Naive thymus-derived CD4-positive, alpha-beta T cell (primary cell): ENCODE data around the gene CLIC5. TPM values are rescaled to one million over a fixed set of nuclear protein-coding genes. Genes with fewer than 3 reads are reported as not detected.

Experiments
- ATAC-seq: fragments of 150-1000 bp; cut with Tn5 transposase; 2 replicates; pipeline ENCODE4 v1.10.0; 2021; ENCODE audit warnings: mild to moderate bottlenecking, moderate library complexity
- CTCF ChIA-PET: fragments of 350-600 bp; sonication (Branson Sonifier 250); formaldehyde crosslinking; loops from one replicate; lab custom pipeline; 2021; ENCODE audit warnings: antibody characterized with exemption; lab: Charles Lee
- POLR2A ChIA-PET: fragments of 350-600 bp; sonication (Branson Sonifier 250); formaldehyde crosslinking; loops from one replicate; lab custom pipeline; 2021; ENCODE audit warnings: antibody characterized with exemption, inconsistent platforms; lab: Charles Lee
- DNase-seq, 9 donors: peaks; one replicate each; pipeline versions ENCODE4 v3.0.0 to v3.0.0-alpha.2; 2020 to 2022; ENCODE audit warnings: mixed read lengths in 1 of 9
- H3K27ac ChIP-seq: one replicate; pipeline ENCODE4 v1.7.0; 2013; ENCODE audit warnings: mild to moderate bottlenecking, low read depth, low read length, moderate library complexity
- H3K27me3 ChIP-seq, 2 donors: one replicate each; pipeline ENCODE4 v1.7.0; 2013; ENCODE audit warnings: low read length in 2 of 2, mild to moderate bottlenecking in 2 of 2, moderate library complexity in 2 of 2; ENCODE audit not compliant: control insufficient read depth in 2 of 2, insufficient read depth in 2 of 2
- H3K36me3 ChIP-seq, 3 experiments: 1 replicate in 2 of 3; 2 replicates in 1 of 3; pipeline ENCODE4 v1.7.0; 2013; ENCODE audit warnings: low read length in 3 of 3, mild to moderate bottlenecking in 3 of 3, moderate library complexity in 1 of 3; ENCODE audit not compliant: insufficient read depth in 3 of 3, control insufficient read depth in 2 of 3
- H3K4me1 ChIP-seq, 2 donors: one replicate each; pipeline ENCODE4 v1.7.0; 2013; ENCODE audit warnings: low read length in 2 of 2, mild to moderate bottlenecking in 2 of 2, moderate library complexity in 1 of 2; ENCODE audit not compliant: control insufficient read depth in 2 of 2, insufficient read depth in 2 of 2
- H3K4me3 ChIP-seq: 2 replicates; pipeline ENCODE4 v1.7.0; 2013; ENCODE audit warnings: mild to moderate bottlenecking, low read length
- H3K9me3 ChIP-seq, 3 experiments: 1 replicate in 2 of 3; 2 replicates in 1 of 3; pipeline ENCODE4 v1.7.0; 2013; ENCODE audit warnings: low read length in 3 of 3; ENCODE audit not compliant: control insufficient read depth in 2 of 3
- H3K27ac Mint-ChIP-seq, 9 donors: one replicate each; pipeline ENCODE4 v1.8.0; 2020 to 2022; ENCODE audit warnings: mixed read lengths in 9 of 9, mild to moderate bottlenecking in 8 of 9, moderate library complexity in 5 of 9, inconsistent platforms in 2 of 9
- H3K27me3 Mint-ChIP-seq, 5 donors: one replicate each; pipeline ENCODE4 v1.8.0; 2021 to 2022; ENCODE audit warnings: mixed read lengths in 5 of 5, mild to moderate bottlenecking in 1 of 5
- H3K36me3 Mint-ChIP-seq, 5 donors: one replicate each; pipeline ENCODE4 v1.8.0; 2020 to 2022; ENCODE audit warnings: mixed read lengths in 5 of 5, mild to moderate bottlenecking in 3 of 5, inconsistent platforms in 1 of 5
- H3K4me1 Mint-ChIP-seq, 7 donors: one replicate each; pipeline ENCODE4 v1.8.0; 2020 to 2022; ENCODE audit warnings: mixed read lengths in 7 of 7, mild to moderate bottlenecking in 3 of 7, inconsistent platforms in 1 of 7
- H3K4me3 Mint-ChIP-seq, 10 donors: one replicate each; pipeline ENCODE4 v1.8.0; 2020 to 2022; ENCODE audit warnings: mild to moderate bottlenecking in 10 of 10, mixed read lengths in 10 of 10, moderate library complexity in 6 of 10, inconsistent platforms in 2 of 10
- H3K9me3 Mint-ChIP-seq, 11 donors: one replicate each; pipeline ENCODE4 v1.8.0; 2020 to 2022; ENCODE audit warnings: mixed read lengths in 11 of 11, mild to moderate bottlenecking in 4 of 11, inconsistent platforms in 1 of 11, moderate library complexity in 1 of 11
- intact Hi-C, 2 donors: fragments of 100-400 bp; cut with micrococcal nuclease; formaldehyde crosslinking; loops; one replicate each; pipeline ENCODE4 v1.15.1; 2023
- polyA plus RNA-seq, 2 donors: library from polyadenylated mRNA; unstranded; fragments of 300-500 nt; fragmentation: Illumina TruSeq; gene quantifications; one replicate each; pipeline ENCODE4 v1.2.3, GENCODE V29; 2021
- total RNA-seq, 6 experiments: library from RNA in 5 of 6; stranded (reverse) in 5 of 6; gene quantifications; 1 replicate in 5 of 6; 2 replicates in 1 of 6; pipeline ENCODE4 v1.2.3 and lab custom pipeline; 2021 to 2026

The CLIC5 gene
- total and polyA plus RNA-seq, 7 experiments from 2014 or later, result 0.41 to 4.1 (median 2.6) TPM

DNA sequence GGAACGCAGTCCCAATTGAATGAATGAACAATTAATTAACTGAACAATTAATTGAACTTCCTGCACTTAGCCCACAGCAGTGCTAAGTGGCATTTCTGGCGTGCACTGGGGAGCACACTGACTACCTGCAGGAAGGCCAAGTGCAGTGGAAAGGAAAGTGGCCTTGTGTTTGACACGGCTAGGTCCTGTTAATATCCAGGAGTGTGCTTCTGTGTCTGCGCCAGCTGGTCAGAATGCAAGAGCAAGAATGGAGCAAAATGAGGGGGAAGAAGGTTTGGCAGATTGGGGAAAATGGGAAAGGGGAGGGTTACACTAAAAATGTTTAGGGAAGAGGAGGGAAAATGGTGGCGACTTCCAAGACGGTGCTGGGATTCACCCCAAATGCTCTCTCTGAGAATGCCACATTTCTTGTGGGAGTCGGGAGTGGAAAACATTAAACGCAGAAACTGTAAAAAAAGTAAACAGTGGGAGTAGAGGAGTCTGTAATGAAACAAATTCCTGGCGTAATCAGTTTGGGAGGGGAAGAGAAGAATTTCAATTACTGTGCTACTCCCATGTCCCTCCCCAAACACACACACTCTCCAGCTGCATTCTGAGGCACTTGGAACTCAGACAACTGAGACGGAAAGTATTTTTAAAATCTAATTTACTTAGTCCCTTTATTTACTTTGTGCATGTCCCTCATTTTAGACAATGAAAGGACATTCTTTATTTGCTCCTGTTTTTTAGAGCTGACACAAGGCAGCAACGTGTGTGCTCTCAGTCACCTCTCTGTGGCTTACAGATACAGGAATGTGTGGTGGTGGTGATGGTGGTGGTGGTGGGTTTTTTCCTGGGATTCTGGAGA, 64.1 kb downstream of the CLIC5 start:
- Histone ChIP-seq H3K4me3 (no peak overlapping the region), H3K27me3 (no peaks in the 10 kb centered on the region), H3K36me3 (peaks cover 0 to 4% (median 0%) of the 10 kb centered on the region in 3 experiments), H3K9me3 (no peaks in the 10 kb centered on the region), H3K27ac (no peak overlapping the region), H3K4me1 (no peaks in the 10 kb centered on the region)
- intact Hi-C loops, result no loop called here
- peaks cover 0 to 2% (median 0%) of the 10 kb centered on the region in 5 donors for H3K27me3 Mint-ChIP-seq
- POLR2A ChIA-PET, result no interaction called here
- CTCF ChIA-PET, result no interaction called here
- H3K4me1 Mint-ChIP-seq, result peaks cover 0 to 2% (median 0%) of the 10 kb centered on the region in 7 donors
- H3K27ac Mint-ChIP-seq, result no peak overlapping the region
- H3K4me3 Mint-ChIP-seq, result no peak overlapping the region
- no peak for ATAC-seq
- no peak for DNase-seq
- H3K9me3 Mint-ChIP-seq, result no peaks in the 10 kb centered on the region
- H3K36me3 Mint-ChIP-seq, result peaks cover 0 to 30% (median 5%) of the 10 kb centered on the region in 5 donors

DNA sequence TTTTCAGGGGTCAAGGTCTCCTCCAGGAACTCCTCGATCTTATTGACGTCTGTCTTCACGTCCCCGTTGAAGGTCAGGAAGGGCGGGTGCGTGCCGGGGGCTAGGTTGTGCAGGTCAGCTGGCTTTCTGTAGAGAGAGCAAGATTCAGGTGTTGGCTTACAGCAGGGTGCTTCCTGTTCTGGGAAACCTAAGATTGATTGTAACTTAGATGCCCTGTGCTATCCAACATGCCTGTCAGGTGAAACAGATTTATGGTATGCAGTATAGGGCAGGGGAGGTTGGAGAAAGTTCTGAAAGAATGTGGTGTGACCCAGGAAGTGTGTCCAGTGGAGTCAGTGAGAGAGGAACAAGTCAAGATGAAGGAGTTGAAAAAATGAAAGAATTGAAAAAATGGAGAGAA, 66.4 kb downstream of the CLIC5 start:
- Mint-ChIP-seq H3K27me3 (peaks cover 0 to 2% (median 0%) of the 10 kb centered on the region in 5 donors), H3K27ac (no peak overlapping the region), H3K36me3 (peaks cover 0 to 32% (median 5%) of the 10 kb centered on the region in 5 donors), H3K9me3 (no peaks in the 10 kb centered on the region), H3K4me3 (no peak overlapping the region), H3K4me1 (peaks cover 0 to 2% (median 0%) of the 10 kb centered on the region in 7 donors)
- no peak for ATAC-seq
- H3K9me3 ChIP-seq, result no peaks in the 10 kb centered on the region
- ChIA-PET CTCF (interaction anchor here (0.6 kb wide), 1 partner anchor 234 kb away, joined by 3 read pairs; no protein-coding TSS in a partner anchor), POLR2A (interaction anchor here (0.7 kb wide), 1 partner anchor 289 kb away, joined by 3 read pairs; no protein-coding TSS in a partner anchor)
- intact Hi-C loops, result no loop called here
- no peaks in the 10 kb centered on the region for H3K4me1 ChIP-seq
- no peak overlapping the region for H3K4me3 ChIP-seq
- DNase-seq, result no peak
- no peak overlapping the region for H3K27ac ChIP-seq
- H3K36me3 ChIP-seq, result peaks cover 0 to 4% (median 0%) of the 10 kb centered on the region in 3 experiments
- no peaks in the 10 kb centered on the region for H3K27me3 ChIP-seq

DNA sequence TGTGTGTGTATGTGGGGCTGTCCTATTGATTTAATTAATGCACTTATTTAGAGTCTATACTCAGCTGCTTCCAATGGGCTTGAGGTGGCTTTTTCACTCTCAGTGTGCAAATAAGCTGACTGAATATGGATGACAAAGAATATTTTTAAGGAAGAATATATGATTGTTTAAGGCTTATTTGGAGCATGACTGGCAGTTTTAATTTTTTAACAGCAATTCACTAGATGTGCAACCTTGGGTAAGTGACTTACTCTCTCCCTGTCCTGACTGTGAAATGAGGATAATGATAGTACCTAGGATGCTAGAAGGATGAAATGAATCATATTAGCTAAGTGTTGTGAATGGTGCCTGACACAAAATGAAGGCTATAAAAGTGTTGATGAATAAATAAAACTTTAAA, 67.9 kb downstream of the CLIC5 start:
- H3K4me1 Mint-ChIP-seq, result no peaks in the 10 kb centered on the region
- H3K36me3 Mint-ChIP-seq, result peaks cover 0 to 24% (median 5%) of the 10 kb centered on the region in 5 donors
- no peak for DNase-seq
- Histone ChIP-seq H3K36me3 (peaks cover 0 to 4% (median 0%) of the 10 kb centered on the region in 3 experiments), H3K27ac (no peak overlapping the region), H3K27me3 (no peaks in the 10 kb centered on the region), H3K4me1 (no peaks in the 10 kb centered on the region), H3K4me3 (no peak overlapping the region), H3K9me3 (no peaks in the 10 kb centered on the region)
- ChIA-PET POLR2A (no interaction called here), CTCF (no interaction called here)
- H3K9me3 Mint-ChIP-seq, result no peaks in the 10 kb centered on the region
- no peaks in the 10 kb centered on the region for H3K27me3 Mint-ChIP-seq
- ATAC-seq, result no peak
- no peak overlapping the region for H3K27ac Mint-ChIP-seq
- H3K4me3 Mint-ChIP-seq, result no peak overlapping the region
- intact Hi-C loops, result no loop called here

DNA sequence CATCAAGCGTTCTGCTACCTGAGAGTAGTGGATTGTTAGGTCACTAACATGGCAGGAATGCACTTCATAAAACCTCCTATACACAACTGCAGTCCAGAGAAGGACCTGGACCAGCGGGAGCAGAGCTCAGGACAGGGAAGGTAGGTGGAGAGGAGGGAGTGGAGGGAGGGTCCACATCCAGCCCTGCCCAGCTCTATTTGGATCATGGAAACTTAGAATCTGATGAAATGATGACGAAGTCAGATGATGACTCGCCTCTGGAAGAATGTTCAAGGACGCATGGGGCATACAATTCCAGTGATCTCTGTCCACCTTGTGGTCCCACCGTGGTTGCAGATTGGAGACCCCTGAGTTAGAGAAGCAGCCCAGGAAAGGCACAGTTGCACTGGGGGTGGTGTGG, 68.8 kb downstream of the CLIC5 start:
- Histone ChIP-seq H3K36me3 (no peaks in the 10 kb centered on the region), H3K4me3 (no peak overlapping the region), H3K27me3 (no peaks in the 10 kb centered on the region), H3K4me1 (no peaks in the 10 kb centered on the region), H3K9me3 (no peaks in the 10 kb centered on the region), H3K27ac (no peak overlapping the region)
- DNase-seq, result no peak
- peaks cover 0 to 15% (median 3%) of the 10 kb centered on the region in 5 donors for H3K36me3 Mint-ChIP-seq
- ATAC-seq, result no peak
- intact Hi-C loops, result no loop called here
- no peak overlapping the region for H3K27ac Mint-ChIP-seq
- H3K9me3 Mint-ChIP-seq, result no peaks in the 10 kb centered on the region
- no peaks in the 10 kb centered on the region for H3K4me1 Mint-ChIP-seq
- CTCF ChIA-PET, result no interaction called here
- no peak overlapping the region for H3K4me3 Mint-ChIP-seq
- H3K27me3 Mint-ChIP-seq, result no peaks in the 10 kb centered on the region
- POLR2A ChIA-PET, result no interaction called here

DNA sequence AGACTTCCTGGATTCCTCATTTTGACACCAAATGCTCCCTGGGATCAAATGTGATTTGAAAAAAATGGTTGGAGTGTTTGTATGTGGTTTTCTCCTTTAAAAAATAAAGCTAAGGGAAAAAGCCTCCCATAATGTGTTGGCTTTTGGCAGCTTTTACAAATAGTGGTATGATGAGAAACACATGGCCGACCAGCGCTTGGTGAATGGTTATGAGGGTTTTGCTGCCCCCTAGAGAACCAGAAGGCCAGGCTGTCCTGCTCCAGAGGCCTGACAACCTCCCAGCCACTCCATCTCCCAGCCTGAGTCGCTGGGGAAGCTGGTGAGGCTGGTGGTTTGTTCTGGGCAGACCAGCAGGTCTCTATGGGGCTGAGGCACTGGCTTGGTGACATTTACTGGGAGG, 69.3 kb downstream of the CLIC5 start:
- no peak overlapping the region for H3K27ac Mint-ChIP-seq
- H3K4me3 Mint-ChIP-seq, result no peak overlapping the region
- H3K27me3 ChIP-seq, result no peaks in the 10 kb centered on the region
- H3K27ac ChIP-seq, result no peak overlapping the region
- ATAC-seq (no peak), DNase-seq (no peak)
- CTCF ChIA-PET, result no interaction called here
- no peak overlapping the region for H3K4me3 ChIP-seq
- no peaks in the 10 kb centered on the region for H3K9me3 ChIP-seq
- no peaks in the 10 kb centered on the region for H3K4me1 Mint-ChIP-seq
- intact Hi-C loops, result no loop called here
- no peaks in the 10 kb centered on the region for H3K9me3 Mint-ChIP-seq
- peaks cover 0 to 15% (median 3%) of the 10 kb centered on the region in 5 donors for H3K36me3 Mint-ChIP-seq
- H3K4me1 ChIP-seq, result no peaks in the 10 kb centered on the region
- POLR2A ChIA-PET, result no interaction called here
- H3K27me3 Mint-ChIP-seq, result no peaks in the 10 kb centered on the region
- no peaks in the 10 kb centered on the region for H3K36me3 ChIP-seq

DNA sequence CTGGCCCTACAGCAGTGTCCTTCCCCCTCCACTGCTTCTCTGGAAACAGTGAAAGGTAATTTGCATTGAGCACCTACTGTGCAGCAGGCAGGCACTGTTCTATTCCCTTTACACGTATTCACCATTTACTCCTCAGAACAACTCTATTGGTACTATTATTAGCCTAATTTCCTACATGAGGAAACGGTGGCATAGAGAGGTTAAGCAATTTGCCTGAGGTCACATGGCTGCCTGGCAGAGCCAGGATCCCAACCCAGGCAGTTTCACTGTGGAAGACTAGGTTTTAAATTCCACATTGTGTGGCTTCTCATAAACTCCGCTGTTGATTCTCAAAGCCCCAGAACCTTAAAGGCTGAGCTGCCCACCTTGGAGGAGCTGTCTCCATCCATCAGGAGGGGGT, 72.7 kb downstream of the CLIC5 start:
- H3K27ac ChIP-seq, result no peak overlapping the region
- Mint-ChIP-seq H3K9me3 (no peaks in the 10 kb centered on the region), H3K36me3 (peaks cover 0 to 10% (median 0%) of the 10 kb centered on the region in 5 donors), H3K4me1 (peaks cover 0 to 2% (median 0%) of the 10 kb centered on the region in 7 donors), H3K4me3 (no peak overlapping the region), H3K27ac (no peak overlapping the region), H3K27me3 (no peaks in the 10 kb centered on the region)
- ATAC-seq, result no peak
- no peak overlapping the region for H3K4me3 ChIP-seq
- intact Hi-C loops, result no loop called here
- H3K4me1 ChIP-seq, result no peaks in the 10 kb centered on the region
- no peaks in the 10 kb centered on the region for H3K27me3 ChIP-seq
- CTCF ChIA-PET, result no interaction called here
- POLR2A ChIA-PET, result no interaction called here
- DNase-seq, result no peak
- H3K9me3 ChIP-seq, result no peaks in the 10 kb centered on the region
- H3K36me3 ChIP-seq, result no peaks in the 10 kb centered on the region
